ENCODE data around the gene HPSE2.

- TF ChIP-seq EP300 (IDR thresholded peaks at IDR 0.05) (no peak), CTCF (IDR thresholded peaks at IDR 0.05) (peak in 1 of 4 experiments; percentile 12), POLR2A (IDR thresholded peaks at IDR 0.05) (no peak), POLR2AphosphoS5 (IDR thresholded peaks at IDR 0.05) (no peak)
Observed at GRCh38 chr10:98852686-98853085, 383.0 kb downstream of the HPSE2 start.

Data from sigmoid colon (tissue), 4 donors.